IMR-90 (cell line): ENCODE data around the gene NSUN6. TPM values are rescaled to one million over a fixed set of nuclear protein-coding genes. Genes with fewer than 3 reads are reported as not detected.
A peak's percentile ranks its signal among the peaks of the same experiment; 100 is the strongest.

Source experiments
- ATAC-seq: fragments of 200-7000 bp; cut with Tn5 transposase; 2 replicates; pipeline ENCODE4 v1.9.1; 2020; ENCODE audit warnings: low read depth, mild to moderate bottlenecking, moderate library complexity
- BruUV-seq: library from RNA; stranded (reverse); fragments of 400-500 nt; replicated peaks from 2 replicates; lab custom pipeline; 2021; lab: Mats Ljungman, UMichigan
- CTCF ChIA-PET: fragments of 300-600 bp; formaldehyde crosslinking; extraction: SDS; loops from one replicate; lab custom pipeline; 2021; ENCODE audit warnings: antibody characterized with exemption; lab: Yijun Ruan, JAX
- POLR2A ChIA-PET: fragments of 300-600 bp; sonication (Branson Sonifier 250); formaldehyde crosslinking; loops from one replicate; lab custom pipeline; 2022; ENCODE audit warnings: antibody characterized with exemption; ENCODE audit not compliant: unreplicated experiment; lab: Charles Lee
- DNase-seq: peaks from one replicate; pipeline ENCODE4 v3.0.0; 2013
- H2AFZ ChIP-seq: replicated peaks from 2 replicates; pipeline ENCODE3; 2013; ENCODE audit warnings: low read length, mild to moderate bottlenecking; ENCODE audit not compliant: poor library complexity
- H2AK5ac ChIP-seq: 2 replicates; pipeline ENCODE4 v1.6.1; 2013; ENCODE audit warnings: low read depth, low read length, inconsistent platforms
- H2AK9ac ChIP-seq: replicated peaks from 2 replicates; pipeline ENCODE3; 2013; ENCODE audit warnings: mild to moderate bottlenecking, low read depth, low read length, moderate library complexity; ENCODE audit not compliant: poor library complexity
- H2BK120ac ChIP-seq: 2 replicates; pipeline ENCODE4 v1.6.1; 2013; ENCODE audit warnings: low read depth, low read length, inconsistent platforms
- H2BK15ac ChIP-seq: 3 replicates; pipeline ENCODE4 v1.6.1; 2013; ENCODE audit warnings: low read depth, low read length, inconsistent platforms
- H2BK20ac ChIP-seq: 2 replicates; pipeline ENCODE4 v1.6.1; 2013; ENCODE audit warnings: low read depth, mild to moderate bottlenecking, inconsistent platforms, low read length, moderate library complexity
- H2BK5ac ChIP-seq: 2 replicates; pipeline ENCODE4 v1.6.1; 2013; ENCODE audit warnings: mild to moderate bottlenecking, low read depth, low read length, inconsistent platforms; ENCODE audit not compliant: poor library complexity, severe bottlenecking
- H3K14ac ChIP-seq: replicated peaks from 2 replicates; pipeline ENCODE4 v1.6.1; 2013; ENCODE audit warnings: low read depth, low read length, inconsistent platforms
- H3K18ac ChIP-seq: 2 replicates; pipeline ENCODE4 v1.6.1; 2013; ENCODE audit warnings: low read depth, low read length, control low read depth
- H3K23ac ChIP-seq: 2 replicates; pipeline ENCODE4 v1.6.1; 2013; ENCODE audit warnings: low read depth, low read length, inconsistent platforms
- H3K27ac ChIP-seq: 2 replicates; pipeline ENCODE4 v1.5.1; 2013; ENCODE audit warnings: mild to moderate bottlenecking, control low read depth, low read length; ENCODE audit not compliant: insufficient read depth
- H3K27me3 ChIP-seq: 2 replicates; pipeline ENCODE4 v1.6.1; 2013; ENCODE audit warnings: low read length; ENCODE audit not compliant: control insufficient read depth, insufficient read depth
- H3K36me3 ChIP-seq: 2 replicates; pipeline ENCODE4 v1.6.1; 2013; ENCODE audit warnings: low read length, mixed read lengths; ENCODE audit not compliant: control insufficient read depth, insufficient read depth
- H3K4ac ChIP-seq: 2 replicates; pipeline ENCODE4 v1.6.1; 2013; ENCODE audit warnings: low read depth, low read length, inconsistent platforms
- H3K4me1 ChIP-seq: 2 replicates; pipeline ENCODE4 v1.6.1; 2013; ENCODE audit warnings: low read length, mixed read lengths; ENCODE audit not compliant: control insufficient read depth, insufficient read depth
- H3K4me2 ChIP-seq: 2 replicates; pipeline ENCODE4 v1.6.1; 2013; ENCODE audit warnings: low read depth, mild to moderate bottlenecking, control low read depth, low read length, moderate library complexity
- H3K4me3 ChIP-seq: 2 replicates; pipeline ENCODE4 v1.5.1; 2013; ENCODE audit warnings: low read depth, mild to moderate bottlenecking, control low read depth, low read length, moderate library complexity; ENCODE audit not compliant: insufficient read depth
- H3K56ac ChIP-seq: 2 replicates; pipeline ENCODE4 v1.6.1; 2013; ENCODE audit warnings: low read length, inconsistent platforms; ENCODE audit not compliant: insufficient read depth; ENCODE audit errors: extremely low read depth
- H3K79me1 ChIP-seq, 2 experiments: 2 replicates each; pipeline ENCODE4 v1.6.1; 2013; ENCODE audit warnings: low read length in 2 of 2, inconsistent platforms in 1 of 2, low read depth in 1 of 2
- H3K9ac ChIP-seq: 2 replicates; pipeline ENCODE4 v1.6.1; 2013; ENCODE audit warnings: low read depth, low read length, control low read depth
- H3K9me1 ChIP-seq: 2 replicates; pipeline ENCODE4 v1.6.1; 2013; ENCODE audit warnings: low read length, inconsistent platforms; ENCODE audit not compliant: insufficient read depth
- H3K9me3 ChIP-seq: 2 replicates; pipeline ENCODE4 v1.6.1; 2013; ENCODE audit warnings: low read length; ENCODE audit not compliant: control insufficient read depth, insufficient read depth
- H4K20me1 ChIP-seq: 2 replicates; pipeline ENCODE4 v1.6.1; 2013; ENCODE audit warnings: low read length, inconsistent platforms; ENCODE audit not compliant: insufficient read depth
- H4K5ac ChIP-seq: 2 replicates; pipeline ENCODE4 v1.6.1; 2013; ENCODE audit warnings: mild to moderate bottlenecking, low read depth, low read length, control low read depth
- H4K8ac ChIP-seq, 2 experiments: 2 replicates each; pipeline ENCODE4 v1.6.1; 2013; ENCODE audit warnings: low read depth in 2 of 2, low read length in 2 of 2, control low read depth in 1 of 2, inconsistent platforms in 1 of 2
- H4K91ac ChIP-seq: 2 replicates; pipeline ENCODE4 v1.6.1; 2013; ENCODE audit warnings: low read depth, low read length, inconsistent platforms; ENCODE audit not compliant: insufficient read depth
- MAFK ChIP-seq: IDR thresholded peaks from 2 replicates; pipeline ENCODE4 v1.6.1; 2012; ENCODE audit warnings: low read depth, low read length, improper control_type of control experiment
- POLR2A ChIP-seq: IDR thresholded peaks from 2 replicates; pipeline ENCODE4 v1.6.1; 2012; ENCODE audit warnings: mild to moderate bottlenecking, low read depth, low read length
- RCOR1 ChIP-seq: IDR thresholded peaks from 2 replicates; pipeline ENCODE4 v1.6.1; 2012; ENCODE audit warnings: mild to moderate bottlenecking, low read length, improper control_type of control experiment; ENCODE audit not compliant: insufficient replicate concordance
- RFX5 ChIP-seq: IDR thresholded peaks from 2 replicates; pipeline ENCODE4 v1.8.0; 2012; ENCODE audit warnings: low read depth, mild to moderate bottlenecking, low read length, moderate library complexity
- WGBS, 2 experiments: methylation state at CpG; one replicate each; pipeline versions ENCODE4 v1.1.5 to v1.1.7; 2013; ENCODE audit warnings: missing lambda C conversion rate in 2 of 2; ENCODE audit not compliant: insufficient read length in 1 of 2; ENCODE audit errors: extremely low coverage in 2 of 2; 5-methylcytosine and 5-hydroxymethylcytosine counted together
- dilution Hi-C: fragments of 300-500 bp; cut with HindIII; formaldehyde crosslinking; loops from one replicate; pipeline ENCODE4 v1.14.3; 2018; ENCODE audit warnings: low sequenced_read_pairs; ENCODE audit not compliant: unreplicated experiment
- in situ Hi-C: fragments of 300-500 bp; cut with MboI; formaldehyde crosslinking; loops from 3 replicates; pipeline ENCODE4 v1.14.3; 2019; ENCODE audit warnings: low sequenced_read_pairs, inconsistent platforms, mixed read lengths
- intact Hi-C: fragments of 100-400 bp; cut with micrococcal nuclease; formaldehyde crosslinking; loops from 2 replicates; pipeline ENCODE4 v1.10.0; 2022
- polyA plus RNA-seq, 3 experiments: library from polyadenylated mRNA; depleted of rRNA; stranded (reverse); fragments of >200 nt; gene quantifications; 2 replicates each; pipeline ENCODE4 v1.2.3, GENCODE V29; 2012; ENCODE audit warnings: low replicate concordance in 1 of 3
- total RNA-seq: library from RNA; depleted of rRNA; stranded (reverse); fragments of >200 nt; gene quantifications from 2 replicates; pipeline ENCODE4 v1.2.3, GENCODE V29; 2012

Gene NSUN6
- total and polyA plus RNA-seq, 2 of the 4 experiments (the other 2 are of a cell fraction) = 4.6 to 11.5 TPM

DNA sequence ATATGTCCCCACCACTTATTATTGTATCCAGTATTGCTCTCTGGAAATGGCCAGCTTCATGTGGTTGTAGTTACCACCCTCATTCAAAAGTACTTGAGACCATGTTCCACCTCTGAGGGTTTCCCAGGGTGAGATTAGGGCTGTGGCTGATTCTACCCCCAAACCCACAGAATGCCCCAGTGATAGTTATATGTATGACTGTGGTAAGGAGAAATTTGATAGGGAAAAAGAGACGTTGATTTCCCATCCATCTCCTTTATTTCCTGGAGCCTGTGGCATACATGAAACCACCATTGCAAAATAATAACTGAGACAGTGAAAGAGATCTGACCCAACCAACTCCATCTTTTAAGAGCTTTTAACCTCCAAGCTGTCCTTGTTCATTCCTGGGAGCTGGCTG, 33.0 kb upstream of the NSUN6 start:
- intact Hi-C loops = no loop called here

More for the DNA sequence above, 33.0 kb upstream of the NSUN6 start:
- ATAC-seq = no peak
- no peak overlapping the region for H3K9ac ChIP-seq
- H3K9me3 ChIP-seq = no peaks in the 10 kb centered on the region
- no peak overlapping the region for H3K4me3 ChIP-seq
- H2AFZ ChIP-seq = no peak overlapping the region
- no peak overlapping the region for H2BK15ac ChIP-seq
- no peak overlapping the region for H4K91ac ChIP-seq
- H3K36me3 ChIP-seq = peaks cover 5% of the 10 kb centered on the region
- peak overlapping the region; percentile 36; the same call in 1 of the 2 replicates for H2BK20ac ChIP-seq
- no peak overlapping the region for H3K4me2 ChIP-seq
- peak overlapping the region; percentile 14 for H2BK5ac ChIP-seq
- H3K79me1 ChIP-seq = no peaks in the 10 kb centered on the region
- DNase-seq = no peak
- H3K23ac ChIP-seq = peak overlapping the region; percentile 9; the same call in 1 of the 2 replicates
- ChIA-PET CTCF (no interaction called here), POLR2A (no interaction called here)
- no CpG with 5 or more reads among the region's 1 CpG for WGBS, 2 experiments
- no peaks in the 10 kb centered on the region for H3K9me1 ChIP-seq
- H2AK5ac ChIP-seq = no peak overlapping the region; the same call in 1 of the 2 replicates
- TF ChIP-seq MAFK (no peak), POLR2A (peak; percentile 43), RFX5 (no peak), RCOR1 (no peak)
- dilution Hi-C loops (no loop called here), in situ Hi-C loops (loop anchor here (10.0 to 25.0 kb wide), 2 partner anchors 950 to 1103 kb away; no protein-coding TSS in a partner anchor)
- H3K18ac ChIP-seq = no peak overlapping the region; the same call in 1 of the 2 replicates
- H3K4ac ChIP-seq = no peak overlapping the region
- no peak overlapping the region for H4K8ac ChIP-seq
- H3K56ac ChIP-seq = no peak overlapping the region
- no peak overlapping the region for H3K27ac ChIP-seq
- peaks cover 14% of the 10 kb centered on the region for H3K4me1 ChIP-seq
- H4K20me1 ChIP-seq = no peaks in the 10 kb centered on the region
- peak overlapping the region; percentile 38; the same call in 1 of the 2 replicates for H2BK120ac ChIP-seq
- no peak overlapping the region for H4K5ac ChIP-seq
- no TSS peak for BruUV-seq
- H3K27me3 ChIP-seq = no peaks in the 10 kb centered on the region
- no peak overlapping the region for H3K14ac ChIP-seq
- no peak overlapping the region for H2AK9ac ChIP-seq
